Stimulated activated CD4-positive, alpha-beta T cell treated with anti-CD3 and anti-CD28 coated beads, Interleukin-12 subunit alpha, Interleukin-12 subunit beta, amount 100 ng/mL, for 48 hours (primary cell): ENCODE data around the gene ST6GALNAC6.

Experiments used
- DNase-seq, 3 donors: peaks; one replicate each; pipeline ENCODE4 v3.0.0-alpha.2; 2020; ENCODE audit warnings: low read depth in 2 of 3, low spot score in 1 of 3

ST6GALNAC6 gene

GRCh38 chr9:127916720-127917581, 17.5 kb upstream of the ST6GALNAC6 start, which contains the start of gene ST6GALNAC4:
Gene ST6GALNAC4 (minus strand): TSS chr9:127917041. CDS start chr9:127916419, 622 bp downstream.
- peak; percentile 91 to 99 (median 95) for DNase-seq

GRCh38 chr9:127915801-127916719, 16.7 kb upstream of the ST6GALNAC6 start:
- DNase-seq, result no peak

DNA sequence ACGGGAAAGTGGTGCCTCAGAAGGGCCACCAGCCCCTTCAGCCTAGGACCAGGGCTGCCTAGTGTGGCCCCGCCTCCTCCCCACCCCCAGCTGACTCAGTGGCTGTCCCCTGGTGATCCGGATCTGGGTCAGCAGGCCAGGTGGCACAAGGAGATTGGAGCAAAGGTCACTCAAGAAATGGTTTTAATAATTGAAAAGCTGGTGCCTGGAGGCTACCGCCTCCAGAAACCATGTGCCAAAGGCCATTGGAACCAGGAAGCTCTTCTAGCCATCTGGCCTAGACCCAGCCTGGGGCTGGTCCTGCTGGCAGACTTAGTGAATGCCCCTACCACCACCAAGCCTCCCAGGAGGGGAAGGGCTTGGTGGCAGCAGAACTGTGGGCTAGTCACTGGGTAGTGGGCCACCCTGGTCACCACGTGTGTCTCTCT, 15.9 kb upstream of the ST6GALNAC6 start:
- no peak for DNase-seq

GRCh38 chr9:127913682-127914081, 14.3 kb upstream of the ST6GALNAC6 start:
- DNase-seq, result no peak

DNA sequence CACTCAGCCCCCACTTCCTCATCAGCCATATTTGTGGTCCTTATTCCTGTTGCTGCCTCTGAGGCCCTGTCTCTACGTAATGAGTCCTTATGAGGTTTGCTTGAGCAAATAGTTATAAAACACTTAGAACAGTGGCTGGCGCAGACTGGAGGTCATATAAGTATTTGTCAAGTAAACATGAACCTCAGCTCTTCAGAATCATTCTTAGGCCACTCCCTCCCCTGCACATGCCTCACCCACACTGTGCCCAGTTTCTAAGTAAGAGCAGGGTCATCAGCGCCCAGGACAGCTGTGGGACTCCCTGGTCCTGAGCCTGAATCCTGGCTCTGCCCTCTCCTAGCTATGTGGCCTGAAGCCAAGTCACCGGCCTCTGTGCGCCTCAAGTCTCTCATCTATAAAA, 13.5 kb upstream of the ST6GALNAC6 start:
- no peak for DNase-seq

DNA sequence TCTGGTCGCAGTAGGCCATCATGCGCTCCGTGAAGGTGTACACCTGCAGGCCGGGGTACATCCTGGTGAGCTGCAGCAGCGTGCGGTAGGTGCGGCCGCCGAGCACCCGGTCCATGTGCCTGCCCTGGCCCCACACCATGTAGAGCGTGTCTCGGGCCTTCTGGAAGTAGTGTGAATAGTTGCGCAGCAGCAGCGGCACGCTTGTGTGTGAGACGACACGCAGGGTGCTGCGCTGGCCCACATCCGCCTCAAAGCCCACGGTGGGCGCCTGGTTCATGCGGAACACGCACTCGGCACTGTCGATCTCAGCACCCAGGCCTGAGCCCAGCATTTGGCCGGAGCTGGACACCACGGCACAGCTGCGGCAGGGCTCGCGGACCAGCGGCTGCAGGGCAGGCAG, 12.9 kb upstream of the ST6GALNAC6 start:
- DNase-seq, result no peak

GRCh38 chr9:127910613-127911205, 11.3 kb upstream of the ST6GALNAC6 start:
- DNase-seq, result no peak

- no peak for DNase-seq
Measured at GRCh38 chr9:127909839-127910273, 10.5 kb upstream of the ST6GALNAC6 start.

- DNase-seq, result no peak
Measured at GRCh38 chr9:127908660-127908926, 9.2 kb upstream of the ST6GALNAC6 start.

DNA sequence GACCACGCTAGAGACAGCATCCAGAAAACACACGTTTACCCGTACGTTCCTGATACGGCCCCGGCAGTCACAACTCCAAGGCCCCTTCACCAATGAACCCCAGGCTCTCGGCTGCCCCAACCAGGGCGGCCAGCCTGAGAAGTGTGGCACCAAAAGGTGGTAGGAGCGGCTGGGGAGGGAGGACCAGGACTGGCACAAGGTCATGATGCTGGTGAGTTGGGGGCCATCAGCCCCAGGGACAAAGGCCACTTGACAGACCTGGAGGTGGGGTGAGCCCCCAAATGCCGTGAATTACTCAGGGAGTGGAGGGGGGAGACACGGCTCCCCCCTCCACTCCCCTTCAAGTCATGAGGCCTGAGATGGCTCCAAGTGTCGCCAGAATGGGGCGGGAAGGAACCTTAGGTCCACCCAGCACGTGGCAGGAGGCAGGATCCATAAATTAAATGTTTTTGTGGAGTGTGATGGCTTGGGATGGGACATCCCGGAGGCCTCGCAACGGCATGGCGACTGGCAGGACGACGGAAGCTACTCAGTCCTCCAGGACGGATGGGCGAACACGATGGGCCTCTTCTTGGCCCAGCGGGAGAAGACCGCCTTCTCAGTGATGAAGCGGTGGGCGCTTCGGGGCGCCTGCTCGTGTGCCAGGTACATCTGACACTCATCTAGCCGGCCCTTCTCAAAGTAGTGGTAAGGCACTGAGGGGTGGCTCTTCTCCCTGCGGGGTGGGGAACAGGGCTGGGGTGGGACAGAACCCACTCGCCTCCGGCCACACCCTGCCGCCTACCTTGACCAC, 8.7 kb upstream of the ST6GALNAC6 start:
- DNase-seq, result no peak

DNA sequence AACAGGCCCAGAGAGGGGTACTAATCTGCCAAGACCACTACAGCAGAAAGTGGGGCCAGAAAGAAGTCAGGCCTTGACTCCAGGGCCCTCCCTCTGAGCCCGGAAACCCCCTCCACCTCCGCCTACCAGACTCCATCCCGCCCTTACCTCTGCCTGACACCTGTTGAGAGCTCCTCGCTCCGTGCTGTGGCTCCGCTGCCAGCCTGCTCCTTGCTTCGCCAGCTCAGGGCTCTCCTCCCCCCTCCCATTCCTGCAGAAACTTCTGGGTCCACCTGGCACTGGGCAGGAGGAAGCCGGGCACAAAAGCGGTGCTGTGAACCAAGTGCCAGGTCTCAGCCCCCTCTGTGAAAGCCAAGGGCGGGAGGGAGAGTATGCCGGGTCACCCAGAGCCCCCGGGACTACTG, 6.4 kb upstream of the ST6GALNAC6 start:
- DNase-seq, result no peak

DNA sequence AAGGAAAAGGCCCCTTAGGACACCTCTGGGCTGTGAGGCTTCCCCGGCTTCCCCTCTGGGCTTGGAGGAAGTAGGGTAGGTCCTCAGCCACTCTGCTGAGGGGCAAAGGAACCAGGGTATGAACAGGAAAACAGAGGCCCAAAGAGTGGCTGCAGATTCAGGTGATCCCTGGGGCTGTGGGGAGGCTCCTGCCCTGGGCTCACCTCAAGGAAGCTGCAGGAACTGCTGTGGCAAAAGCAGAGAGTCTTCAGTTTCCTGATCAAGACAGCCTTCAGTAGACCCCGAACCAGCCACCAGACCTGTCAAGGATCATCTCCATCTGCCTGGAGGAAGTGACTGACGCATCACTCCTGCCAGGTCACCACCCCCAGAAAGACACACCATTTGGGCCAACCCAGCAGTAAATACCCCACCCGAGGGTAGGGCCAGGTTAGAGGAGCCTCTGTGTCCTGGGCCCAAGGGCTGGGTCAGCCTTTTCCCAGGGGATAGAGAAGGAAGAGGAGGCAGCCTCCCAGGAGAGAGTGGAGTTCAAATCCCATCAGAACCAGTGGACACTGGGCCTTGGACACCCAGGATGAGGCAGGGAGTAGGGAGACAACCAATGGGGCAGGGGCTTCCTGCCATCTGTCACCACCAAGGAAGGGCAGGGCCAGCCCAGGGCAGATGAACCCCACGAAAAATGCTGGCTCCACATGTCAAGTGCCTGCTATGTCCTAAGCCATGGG, 5.8 kb upstream of the ST6GALNAC6 start:
- DNase-seq, result no peak

GRCh38 chr9:127904561-127905003, 5.2 kb upstream of the ST6GALNAC6 start:
- DNase-seq, result no peak

GRCh38 chr9:127903557-127904475, 4.4 kb upstream of the ST6GALNAC6 start:
- peak; percentile 75 to 87 (median 84) for DNase-seq

DNA sequence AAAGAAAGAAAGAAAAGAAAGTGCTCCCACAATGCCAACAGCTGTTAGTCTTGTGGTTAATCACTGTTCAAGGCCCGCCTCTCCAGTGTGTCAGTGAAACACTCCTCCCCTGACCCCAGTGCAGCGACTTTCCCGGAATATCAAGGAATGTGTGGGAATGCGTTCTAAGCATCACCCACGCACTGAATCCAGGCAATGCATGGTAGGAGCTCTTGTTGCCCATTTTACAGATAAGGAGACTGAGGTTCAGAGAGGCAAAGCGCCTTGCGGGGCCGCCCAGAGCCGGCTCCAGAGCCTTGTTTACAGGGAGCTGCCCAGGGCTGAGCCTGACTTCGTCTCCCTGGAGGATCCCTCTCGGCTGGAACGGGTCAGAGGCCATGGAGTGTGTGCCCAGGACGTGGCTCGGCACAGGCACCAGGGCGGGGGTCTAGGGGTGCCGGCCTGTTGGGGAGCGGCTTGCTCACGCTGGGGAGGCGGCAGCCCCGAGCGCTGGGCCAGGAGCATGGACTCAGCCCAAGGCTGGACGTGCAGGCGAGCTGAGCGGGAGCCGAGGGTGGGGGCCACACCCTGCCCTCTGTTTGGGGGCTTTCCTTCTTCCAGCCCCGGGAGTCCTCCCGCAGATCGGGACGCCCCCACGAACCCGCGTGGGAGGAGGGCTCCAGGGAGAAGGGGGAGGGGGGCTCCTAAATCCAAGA, 823 bp downstream of the ST6GALNAC6 start:
- DNase-seq, result no peak

DNA sequence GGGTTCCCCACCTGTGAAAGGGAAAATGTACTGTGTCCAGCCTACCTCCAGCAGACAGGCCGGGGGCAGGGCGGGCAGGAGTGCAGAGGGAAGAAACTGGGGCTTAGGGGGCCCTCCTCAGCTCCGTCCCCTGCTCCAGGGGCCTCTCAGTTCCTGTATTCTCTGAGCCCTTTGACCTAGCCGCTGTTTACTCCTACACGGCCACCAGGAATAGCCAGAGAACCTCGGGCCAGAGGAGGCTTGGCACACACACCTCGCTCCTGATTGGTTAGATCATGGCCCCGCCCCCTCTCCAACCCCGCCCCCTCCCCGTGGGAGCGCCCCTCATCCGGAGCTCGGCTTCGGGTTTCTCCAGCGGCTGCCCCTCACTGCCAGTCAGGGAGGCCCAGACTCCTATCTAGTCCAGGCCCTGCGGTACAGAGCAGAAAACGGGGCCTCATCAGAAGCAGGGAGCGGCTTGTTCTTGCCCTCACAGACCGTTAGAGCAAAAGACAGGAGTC, 2.2 kb downstream of the ST6GALNAC6 start:
- DNase-seq, result no peak

DNA sequence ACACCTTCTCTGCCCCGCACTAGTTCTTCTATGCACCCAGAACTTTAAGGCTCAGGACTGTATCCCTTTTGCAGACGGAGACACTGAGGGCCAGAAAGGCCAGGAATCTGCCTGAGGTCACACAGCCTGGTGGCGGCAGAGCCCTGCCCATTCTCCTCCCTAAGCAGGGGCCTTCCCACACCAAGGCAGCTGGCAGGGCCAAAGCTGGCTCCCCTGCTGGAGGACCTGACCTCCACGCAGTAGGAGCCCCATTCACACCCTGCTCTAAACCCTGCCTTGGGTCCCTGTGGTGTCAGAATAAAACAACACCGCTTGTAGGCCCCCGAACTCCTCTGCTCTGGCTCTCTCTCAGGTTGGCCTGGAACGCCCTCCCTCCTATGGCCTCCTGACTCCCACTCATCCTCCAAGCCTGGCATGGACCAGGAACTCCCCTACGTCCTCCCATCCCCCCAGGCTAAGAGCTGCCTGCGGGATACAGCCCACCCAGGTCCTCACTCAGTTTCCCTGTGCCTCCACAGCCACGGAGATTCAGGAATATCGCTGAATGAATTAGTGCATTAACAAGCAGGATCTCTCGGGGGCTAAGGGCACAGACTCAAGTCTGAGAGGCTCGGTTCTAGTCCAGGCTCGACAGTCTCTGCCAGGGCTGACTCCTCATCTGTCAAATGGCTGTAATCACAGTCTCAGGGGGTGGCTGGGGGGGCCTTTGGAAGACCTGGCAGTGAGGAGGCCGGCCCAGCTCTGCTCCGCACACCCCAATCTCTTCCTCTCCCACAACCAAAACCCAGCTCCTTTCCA, 2.8 kb downstream of the ST6GALNAC6 start:
- DNase-seq, result no peak
